ENCODE data around the gene NUDT8.

NUDT8 gene

DNA sequence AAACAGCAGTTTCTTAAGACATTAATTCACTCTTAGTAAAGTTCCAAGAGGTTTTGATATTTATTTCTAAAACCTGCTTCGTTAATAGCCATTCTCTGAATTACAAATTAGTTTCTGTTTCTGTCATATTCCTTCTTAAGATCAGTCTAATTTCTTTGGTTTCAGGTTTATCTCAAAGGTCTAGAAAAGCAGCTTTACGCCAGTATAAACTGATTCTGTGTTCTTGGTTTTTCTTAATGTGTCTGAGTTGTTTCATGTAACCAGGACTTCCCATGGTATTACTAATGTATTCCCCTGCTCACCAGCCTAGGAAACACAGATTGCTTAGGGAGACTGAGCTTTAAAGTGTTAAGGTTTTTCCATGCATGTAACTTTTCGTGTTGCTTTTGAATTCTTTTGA is 27.6 kb upstream of the NUDT8 start:
- H3K27me3 ChIP-seq (ENCODE audit: insufficient read depth, insufficient read length): no peaks in the 10 kb centered on the region
- H3K4me3 ChIP-seq (ENCODE audit: insufficient read length, low read depth): no peak overlapping the region
- H3K36me3 ChIP-seq (ENCODE audit: insufficient read depth, insufficient read length, low read length): no peaks in the 10 kb centered on the region
- H3K9me3 ChIP-seq (ENCODE audit: insufficient read depth, low read length): peaks cover 33% of the 10 kb centered on the region
- peaks cover 3% of the 10 kb centered on the region for H3K4me1 ChIP-seq (ENCODE audit: insufficient read depth, insufficient read length)
- DNase-seq (ENCODE audit: low read depth, low spot score): no peak
- TF ChIP-seq YY1 (IDR thresholded peaks at IDR 0.05; ENCODE audit: insufficient read depth, insufficient read length) (no peak), SUZ12 (IDR thresholded peaks at IDR 0.05; ENCODE audit: extremely low read depth, insufficient read depth, insufficient read length) (no peak), ZNF274 (IDR thresholded peaks at IDR 0.05; ENCODE audit: low read depth, low read length) (no peak)
- no peak overlapping the region for H3K9ac ChIP-seq (ENCODE audit: insufficient read length, low read depth)

DNA sequence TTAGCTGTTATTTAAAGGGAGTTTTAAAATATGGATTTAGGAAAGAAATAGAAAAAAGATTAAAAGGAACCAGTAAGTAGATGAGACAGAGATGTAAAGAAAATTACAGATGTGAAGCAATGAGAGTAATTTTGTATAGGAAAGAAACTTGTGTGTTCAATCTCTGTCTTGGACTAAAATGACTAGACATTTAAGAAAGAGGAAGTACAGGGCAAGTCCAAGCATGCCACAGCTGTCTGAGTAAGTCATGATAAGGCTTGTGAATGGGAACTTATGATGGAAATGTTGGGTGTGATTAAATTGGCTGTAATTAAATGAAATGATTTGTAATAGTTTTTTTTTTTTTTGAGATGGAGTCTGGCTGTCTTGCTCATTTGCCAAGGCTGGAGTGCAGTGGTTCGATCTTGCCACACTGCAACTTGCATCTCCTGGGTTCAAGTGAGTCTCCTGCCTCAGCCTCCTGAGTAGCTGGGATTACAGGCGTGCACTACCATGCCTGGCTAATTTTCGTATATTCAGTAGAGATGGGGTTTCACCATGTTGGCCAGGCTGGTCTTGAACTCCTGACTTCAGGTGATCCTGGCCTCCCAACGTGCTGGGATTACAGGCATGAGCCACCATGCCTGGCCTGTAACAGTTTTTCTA is 26.7 kb upstream of the NUDT8 start:
- no peak overlapping the region for H3K9ac ChIP-seq (ENCODE audit: insufficient read length, low read depth)
- H3K9me3 ChIP-seq (ENCODE audit: insufficient read depth, low read length): peaks cover 33% of the 10 kb centered on the region
- TF ChIP-seq ZNF274 (IDR thresholded peaks at IDR 0.05; ENCODE audit: low read depth, low read length) (no peak), YY1 (IDR thresholded peaks at IDR 0.05; ENCODE audit: insufficient read depth, insufficient read length) (no peak), SUZ12 (IDR thresholded peaks at IDR 0.05; ENCODE audit: extremely low read depth, insufficient read depth, insufficient read length) (no peak)
- no peaks in the 10 kb centered on the region for H3K27me3 ChIP-seq (ENCODE audit: insufficient read depth, insufficient read length)
- no peak for DNase-seq (ENCODE audit: low read depth, low spot score)
- H3K4me1 ChIP-seq (ENCODE audit: insufficient read depth, insufficient read length): peaks cover 3% of the 10 kb centered on the region
- H3K36me3 ChIP-seq (ENCODE audit: insufficient read depth, insufficient read length, low read length): no peaks in the 10 kb centered on the region
- H3K4me3 ChIP-seq (ENCODE audit: insufficient read length, low read depth): no peak overlapping the region

DNA sequence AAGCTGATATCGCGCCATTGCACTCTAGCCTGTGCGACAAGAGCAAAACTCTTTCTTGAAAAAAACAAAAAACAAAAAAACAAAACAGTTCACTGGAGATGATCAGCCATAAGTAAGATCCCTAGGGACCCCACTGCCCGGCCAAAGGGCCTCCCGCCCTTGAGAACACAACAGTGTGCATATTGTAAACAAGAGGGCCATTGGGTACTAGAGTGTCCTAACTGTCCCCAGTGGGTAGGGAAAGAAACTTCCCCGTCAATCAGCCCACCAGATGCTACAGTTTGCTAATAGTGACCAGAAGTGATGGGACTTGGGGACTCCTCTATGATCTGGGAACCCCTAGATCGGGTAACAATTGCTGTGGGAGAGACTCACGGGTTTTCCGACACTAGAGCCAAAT is 24.5 kb upstream of the NUDT8 start:
- TF ChIP-seq ZNF274 (IDR thresholded peaks at IDR 0.05; ENCODE audit: low read depth, low read length) (no peak), SUZ12 (IDR thresholded peaks at IDR 0.05; ENCODE audit: extremely low read depth, insufficient read depth, insufficient read length) (no peak), YY1 (IDR thresholded peaks at IDR 0.05; ENCODE audit: insufficient read depth, insufficient read length) (no peak)
- H3K27me3 ChIP-seq (ENCODE audit: insufficient read depth, insufficient read length): no peaks in the 10 kb centered on the region
- peaks cover 3% of the 10 kb centered on the region for H3K4me1 ChIP-seq (ENCODE audit: insufficient read depth, insufficient read length)
- no peak for DNase-seq (ENCODE audit: low read depth, low spot score)
- peaks cover 31% of the 10 kb centered on the region for H3K9me3 ChIP-seq (ENCODE audit: insufficient read depth, low read length)
- H3K4me3 ChIP-seq (ENCODE audit: insufficient read length, low read depth): no peak overlapping the region
- H3K36me3 ChIP-seq (ENCODE audit: insufficient read depth, insufficient read length, low read length): no peaks in the 10 kb centered on the region
- H3K9ac ChIP-seq (ENCODE audit: insufficient read length, low read depth): no peak overlapping the region

DNA sequence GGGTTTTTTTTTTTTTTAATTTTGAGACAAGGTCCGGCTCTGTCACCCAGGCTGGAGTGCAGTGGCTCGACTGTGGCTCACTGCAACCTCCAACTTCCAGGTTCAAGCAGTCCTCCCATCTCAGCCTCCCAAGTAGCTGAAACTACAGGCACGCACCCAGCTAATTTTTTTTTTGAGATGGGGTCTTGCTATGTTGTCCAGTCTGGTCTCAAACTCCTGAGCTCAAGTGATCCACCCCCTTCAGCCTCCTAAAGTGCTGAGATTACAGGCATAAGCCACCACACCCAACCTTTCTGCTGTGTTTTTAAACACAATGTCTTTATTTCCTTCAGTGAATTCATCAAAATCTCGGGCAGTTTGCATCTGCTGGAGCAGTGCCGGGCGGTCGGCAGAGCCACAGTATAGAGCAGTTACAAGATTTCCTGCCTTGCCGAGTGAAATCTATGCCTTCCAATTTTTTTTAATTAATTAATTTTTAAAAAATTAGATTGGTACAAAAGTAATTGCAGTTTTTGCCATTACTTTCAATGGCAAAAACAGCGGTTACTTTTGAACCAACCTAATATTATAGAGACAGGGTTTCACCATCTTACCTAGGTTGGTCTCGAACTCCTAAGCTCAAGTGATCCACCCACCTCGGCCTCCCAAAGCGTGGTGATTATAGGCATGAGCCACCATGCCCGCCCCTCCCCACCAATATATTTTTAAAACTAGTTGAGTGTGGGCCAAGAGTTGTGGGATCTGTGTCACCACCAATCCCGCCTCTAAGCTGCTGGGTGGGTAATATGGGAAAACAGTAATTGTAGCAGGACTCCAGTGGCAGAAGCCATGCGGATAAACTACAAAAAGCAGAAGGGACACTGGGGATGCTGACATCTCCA is 23.5 kb upstream of the NUDT8 start:
- Histone ChIP-seq H3K4me3 (ENCODE audit: insufficient read length, low read depth) (no peak overlapping the region), H3K27me3 (ENCODE audit: insufficient read depth, insufficient read length) (no peaks in the 10 kb centered on the region)
- no peak for DNase-seq (ENCODE audit: low read depth, low spot score)

DNA sequence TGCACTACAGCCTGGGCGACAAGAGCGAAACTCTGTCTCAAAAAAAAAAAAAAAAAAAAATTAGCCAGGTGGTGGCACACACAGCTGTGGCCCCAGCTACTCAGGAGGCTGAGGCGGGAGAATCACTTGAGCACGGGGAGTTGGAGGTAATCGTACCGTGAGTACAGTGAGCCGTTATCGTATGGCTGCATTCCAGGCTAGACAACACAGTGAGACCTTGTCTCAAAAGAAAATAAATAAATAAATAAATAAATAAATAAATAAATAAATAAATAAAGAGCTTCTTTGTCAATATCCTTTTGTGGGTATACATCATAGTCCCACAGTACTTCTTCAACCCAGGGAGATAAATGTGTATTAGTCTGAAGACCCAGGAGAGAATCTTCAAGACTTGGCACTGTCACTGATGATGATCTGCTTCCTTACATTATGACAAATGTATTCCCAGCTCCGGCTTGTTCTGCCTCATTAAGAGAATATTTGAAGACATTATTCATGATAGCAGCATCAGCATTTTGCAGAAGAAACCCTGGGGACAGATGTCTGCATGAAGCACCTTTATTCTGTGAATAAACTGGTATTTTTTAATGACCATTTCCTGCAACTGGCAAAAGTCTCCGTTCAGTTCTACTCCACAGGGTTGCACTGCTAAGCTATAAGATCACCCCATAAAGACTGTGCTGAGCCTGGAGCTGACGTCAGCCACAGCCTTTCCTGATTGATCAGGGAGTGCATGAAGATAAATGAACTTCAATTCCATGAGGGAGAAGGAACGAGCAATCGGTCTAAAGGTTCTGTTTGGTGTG is 22.4 kb upstream of the NUDT8 start:
- no peak overlapping the region for H3K4me3 ChIP-seq (ENCODE audit: insufficient read length, low read depth)
- peaks cover 19% of the 10 kb centered on the region for H3K9me3 ChIP-seq (ENCODE audit: insufficient read depth, low read length)
- no peak overlapping the region for H3K9ac ChIP-seq (ENCODE audit: insufficient read length, low read depth)
- no peaks in the 10 kb centered on the region for H3K27me3 ChIP-seq (ENCODE audit: insufficient read depth, insufficient read length)
- DNase-seq (ENCODE audit: low read depth, low spot score): no peak
- H3K4me1 ChIP-seq (ENCODE audit: insufficient read depth, insufficient read length): peaks cover 6% of the 10 kb centered on the region
- no peak for TF ChIP-seq ZNF274 (IDR thresholded peaks at IDR 0.05; ENCODE audit: low read depth, low read length)
- no peak for TF ChIP-seq YY1 (IDR thresholded peaks at IDR 0.05; ENCODE audit: insufficient read depth, insufficient read length)
- TF ChIP-seq SUZ12 (IDR thresholded peaks at IDR 0.05; ENCODE audit: extremely low read depth, insufficient read depth, insufficient read length): no peak
- no peaks in the 10 kb centered on the region for H3K36me3 ChIP-seq (ENCODE audit: insufficient read depth, insufficient read length, low read length)

More for the DNA sequence above, 23.5 kb upstream of the NUDT8 start:
- H3K36me3 ChIP-seq (ENCODE audit: insufficient read depth, insufficient read length, low read length): no peaks in the 10 kb centered on the region
- peaks cover 6% of the 10 kb centered on the region for H3K4me1 ChIP-seq (ENCODE audit: insufficient read depth, insufficient read length)
- TF ChIP-seq YY1 (IDR thresholded peaks at IDR 0.05; ENCODE audit: insufficient read depth, insufficient read length) (no peak), ZNF274 (IDR thresholded peaks at IDR 0.05; ENCODE audit: low read depth, low read length) (no peak), SUZ12 (IDR thresholded peaks at IDR 0.05; ENCODE audit: extremely low read depth, insufficient read depth, insufficient read length) (no peak)
- H3K9me3 ChIP-seq (ENCODE audit: insufficient read depth, low read length): peaks cover 27% of the 10 kb centered on the region
- no peak overlapping the region for H3K9ac ChIP-seq (ENCODE audit: insufficient read length, low read depth)

DNA sequence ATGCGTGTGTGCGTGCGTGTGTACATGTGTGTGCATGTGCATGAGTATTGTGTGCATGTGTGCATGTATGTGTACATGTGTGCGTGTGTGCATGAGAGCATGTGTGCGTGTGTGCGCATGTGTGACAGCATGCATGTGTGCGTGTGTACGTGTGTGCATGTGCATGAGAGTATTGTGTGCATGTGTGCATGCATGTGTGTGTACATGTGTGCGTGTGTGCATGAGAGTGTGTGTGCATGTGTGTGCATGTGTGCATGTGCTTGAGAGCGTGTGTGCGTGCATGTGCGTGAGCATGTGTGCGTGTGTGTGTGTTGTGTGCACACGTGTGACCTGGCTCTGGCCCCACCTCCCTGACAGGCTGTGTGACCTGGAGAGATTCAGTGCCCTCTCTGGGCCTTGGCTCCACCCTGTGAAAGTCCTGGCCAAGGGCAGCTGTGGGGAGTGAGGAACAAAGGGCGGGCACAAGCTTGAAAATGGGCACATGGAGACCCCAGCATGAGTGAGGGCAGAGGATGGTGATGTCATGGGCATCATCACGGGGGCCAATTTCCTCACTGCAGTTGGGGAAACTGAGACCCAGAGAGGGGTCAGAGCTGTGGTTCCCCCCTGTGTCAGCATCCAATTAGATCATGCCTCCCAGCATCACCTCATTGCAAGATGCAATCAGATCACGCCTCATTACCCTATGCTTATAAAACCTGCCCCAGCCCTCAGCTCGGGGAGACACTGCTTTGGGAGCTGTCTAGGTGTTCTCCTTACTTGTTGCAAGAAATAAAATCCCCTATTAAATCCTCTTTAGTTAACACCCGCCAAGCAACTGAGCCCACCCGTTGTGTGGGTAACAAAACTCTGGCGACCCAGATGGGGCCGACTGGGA is 20.1 kb upstream of the NUDT8 start:
- Histone ChIP-seq H3K36me3 (ENCODE audit: insufficient read depth, insufficient read length, low read length) (no peaks in the 10 kb centered on the region), H3K9me3 (ENCODE audit: insufficient read depth, low read length) (no peaks in the 10 kb centered on the region), H3K4me1 (ENCODE audit: insufficient read depth, insufficient read length) (peaks cover 6% of the 10 kb centered on the region), H3K27me3 (ENCODE audit: insufficient read depth, insufficient read length) (peaks cover 8% of the 10 kb centered on the region), H3K9ac (ENCODE audit: insufficient read length, low read depth) (no peak overlapping the region), H3K4me3 (ENCODE audit: insufficient read length, low read depth) (no peak overlapping the region)
- TF ChIP-seq YY1 (IDR thresholded peaks at IDR 0.05; ENCODE audit: insufficient read depth, insufficient read length): no peak
- TF ChIP-seq ZNF274 (IDR thresholded peaks at IDR 0.05; ENCODE audit: low read depth, low read length): no peak
- TF ChIP-seq SUZ12 (IDR thresholded peaks at IDR 0.05; ENCODE audit: extremely low read depth, insufficient read depth, insufficient read length): no peak
- DNase-seq (ENCODE audit: low read depth, low spot score): no peak

Measured in NT2/D1 (cell line).